Left colon (tissue), 2 donors: Measurements from ENCODE around the gene ZNF71. TPM values are rescaled to one million over a fixed set of nuclear protein-coding genes. Genes with fewer than 3 reads are reported as not detected.

Source experiments
- ATAC-seq: fragments of 200-7000 bp; cut with Tn5 transposase; one replicate; pipeline ENCODE4 v1.9.1; 2020; ENCODE audit warnings: mild to moderate bottlenecking, moderate library complexity
- DNase-seq, 2 donors: peaks; one replicate each; pipeline ENCODE4 v3.0.0-alpha.2; 2020
- intact Hi-C, 2 donors: fragments of 100-400 bp; cut with DNase I in 1 of 2; cut with micrococcal nuclease in 1 of 2; formaldehyde crosslinking; loops; one replicate each; pipeline versions ENCODE4 v1.11.2 to v1.14.0; 2022; cut with DNase I, micrococcal nuclease
- long read RNA-seq: library from polyadenylated mRNA; unstranded; transcript quantifications from one replicate; pipeline ENCODE4 v2.0.0, GENCODE V29; 2021
- total RNA-seq, 2 donors: library from RNA; stranded (reverse); fragmentation: NEBNext Ultra II Directional; extraction: Animal tissue kit (Norgen Biotek cat#: 25700); gene quantifications; one replicate each; pipeline ENCODE4 v1.2.1, GENCODE V29; 2021
- donor health status: DM: no; HTN: no; CAD: no.
- donor health status: DM: yes; HTN: yes; CAD: no.

The ZNF71 gene
- total RNA-seq = 1 to 10 TPM; 2.1 to 3.8 TPM
- long read RNA-seq, full-length matches to known transcripts = 7 of 9 reads
- long read RNA-seq, partial matches to known transcripts = 1 of 9 reads
- long read RNA-seq, other reads (novel, unspliced or antisense) = 1 of 9 reads

DNA sequence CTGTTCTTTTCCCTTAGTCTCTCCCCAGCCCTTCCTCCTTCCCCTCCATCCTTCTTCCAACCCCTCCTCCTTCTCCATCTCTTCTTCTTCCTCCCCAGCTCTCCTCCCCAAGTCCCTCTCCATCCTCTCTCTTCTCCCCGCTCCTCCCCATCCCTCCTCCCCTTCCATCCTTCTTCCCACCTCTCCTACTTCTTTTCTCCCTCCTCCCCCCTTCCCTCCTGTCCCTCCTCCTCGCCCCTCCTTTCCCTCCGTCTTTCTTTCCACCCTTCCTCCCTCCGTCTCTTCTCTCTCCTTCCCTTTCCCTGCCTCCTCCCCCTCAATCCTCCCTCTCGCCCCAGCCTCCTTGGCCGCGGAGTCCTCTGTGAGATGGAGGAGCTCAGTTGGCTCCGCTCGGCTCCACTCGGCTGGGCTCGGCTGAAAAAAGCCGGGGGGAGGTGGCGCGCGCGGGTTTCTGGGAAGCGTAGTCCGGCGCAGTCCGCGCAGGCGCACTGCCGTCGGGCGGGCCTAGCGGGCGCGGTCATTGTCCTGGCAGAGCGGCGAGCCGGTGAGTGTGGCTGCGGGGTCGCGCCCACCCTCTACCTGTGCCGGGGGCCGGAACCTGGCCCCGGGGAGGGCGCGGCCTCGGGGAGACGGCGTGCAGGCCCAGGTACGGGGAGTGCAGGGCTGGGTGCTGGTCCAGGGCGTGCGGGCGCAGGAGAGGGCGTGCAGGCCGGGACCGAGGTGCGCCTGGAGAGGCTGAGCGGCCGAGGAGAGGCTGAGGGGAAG, at the start of gene ZNF71:
Gene ZNF71 (plus strand): TSS at position 520 of the 765 bp plus-strand sequence. CDS start 6,257 bp downstream, outside the sequence.
- ATAC-seq = peak; percentile 99
- intact Hi-C loops = no loop called here
- peak; percentile 84 to 93 for DNase-seq

DNA sequence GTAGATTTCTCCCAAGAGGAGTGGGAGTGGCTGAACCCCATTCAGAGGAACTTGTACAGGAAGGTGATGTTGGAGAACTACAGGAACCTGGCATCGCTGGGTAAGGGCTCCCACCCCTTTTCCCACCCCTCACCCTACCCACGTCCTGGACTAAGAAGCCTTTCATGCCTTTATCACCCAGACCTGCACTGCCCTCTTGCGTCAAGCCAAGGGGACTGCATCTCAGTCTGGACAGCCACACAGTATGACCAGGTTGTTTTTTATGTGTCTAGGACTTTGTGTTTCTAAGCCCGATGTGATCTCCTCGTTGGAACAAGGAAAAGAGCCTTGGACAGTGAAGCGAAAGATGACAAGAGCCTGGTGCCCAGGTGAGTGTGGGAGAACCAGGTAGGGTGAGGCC, 47.6 kb upstream of the ZNF71 start:
- DNase-seq = no peak

DNA sequence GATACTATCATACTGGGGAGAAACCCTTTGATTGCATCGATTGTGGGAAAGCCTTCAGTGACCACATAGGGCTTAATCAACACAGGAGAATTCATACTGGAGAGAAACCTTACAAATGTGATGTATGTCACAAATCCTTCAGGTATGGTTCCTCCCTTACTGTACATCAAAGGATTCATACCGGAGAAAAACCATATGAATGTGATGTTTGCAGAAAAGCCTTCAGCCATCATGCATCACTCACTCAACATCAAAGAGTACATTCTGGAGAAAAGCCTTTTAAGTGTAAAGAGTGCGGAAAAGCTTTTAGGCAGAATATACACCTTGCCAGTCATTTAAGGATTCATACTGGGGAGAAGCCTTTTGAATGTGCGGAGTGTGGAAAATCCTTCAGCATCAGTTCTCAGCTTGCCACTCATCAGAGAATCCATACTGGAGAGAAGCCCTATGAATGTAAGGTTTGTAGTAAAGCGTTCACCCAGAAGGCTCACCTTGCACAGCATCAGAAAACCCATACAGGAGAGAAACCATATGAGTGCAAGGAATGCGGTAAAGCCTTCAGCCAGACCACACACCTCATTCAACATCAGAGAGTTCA, 40.7 kb upstream of the ZNF71 start:
- ATAC-seq (no peak), DNase-seq (no peak)
- intact Hi-C loops = no loop called here

More for the DNA sequence above, 47.6 kb upstream of the ZNF71 start:
- ATAC-seq = no peak
- intact Hi-C loops = no loop called here

- DNase-seq = no peak
- ATAC-seq = no peak
- intact Hi-C loops = no loop called here
Measured at GRCh38 chr19:56562766-56563165, 32.3 kb upstream of the ZNF71 start.

GRCh38 chr19:56566904-56567273, 28.2 kb upstream of the ZNF71 start:
- intact Hi-C loops = no loop called here
- peak; percentile 45 to 63 for DNase-seq
- ATAC-seq = peak; percentile 55

DNA sequence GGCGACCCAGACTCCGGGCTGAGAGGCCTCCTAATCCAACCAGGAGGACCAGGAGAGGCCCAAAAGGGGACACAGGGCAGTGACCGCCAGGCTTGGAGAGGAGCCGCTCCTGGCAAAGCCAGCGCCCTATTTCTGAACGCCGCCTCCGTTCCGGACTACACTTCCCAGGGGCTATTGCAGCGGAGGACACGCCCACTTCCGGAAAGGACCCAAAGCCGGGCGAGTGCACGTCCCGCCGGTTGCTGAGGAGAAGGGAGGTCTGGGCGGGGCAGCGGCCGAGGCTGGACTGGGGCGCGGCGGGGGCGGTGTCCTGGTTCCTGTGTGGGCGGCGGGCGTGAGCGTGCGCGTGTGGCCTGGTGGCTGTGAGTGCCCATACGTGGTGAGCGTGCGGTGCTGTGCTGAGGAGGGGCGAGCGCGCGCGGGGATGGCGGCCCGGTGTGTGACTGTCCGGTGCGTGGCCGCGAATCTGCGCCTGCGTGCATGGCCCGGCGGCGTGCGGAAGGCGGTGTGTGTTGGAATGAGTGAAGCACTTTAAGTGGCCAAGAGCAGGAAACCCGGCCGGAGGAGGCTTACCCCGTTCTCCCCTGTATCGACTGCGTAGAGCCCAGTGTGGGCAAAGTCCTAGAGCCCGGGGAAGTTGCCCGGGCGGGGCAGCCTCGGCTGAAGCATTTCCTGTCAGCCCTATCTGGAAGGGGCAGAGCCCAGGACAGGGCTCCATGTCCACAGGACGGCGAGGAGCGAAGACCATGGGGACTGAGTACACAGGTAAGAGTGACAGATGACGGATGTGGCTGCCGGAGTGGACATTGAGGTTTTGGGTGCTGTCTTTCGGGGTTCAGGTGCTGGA, 27.6 kb upstream of the ZNF71 start, which contains the start of gene ZNF470:
Gene ZNF470 (plus strand): TSS at position 195 of the 847 bp plus-strand sequence. CDS start 2,844 bp downstream, outside the sequence.
- peak; percentile 98 for ATAC-seq
- DNase-seq = peak; percentile 97
- intact Hi-C loops = no loop called here

DNA sequence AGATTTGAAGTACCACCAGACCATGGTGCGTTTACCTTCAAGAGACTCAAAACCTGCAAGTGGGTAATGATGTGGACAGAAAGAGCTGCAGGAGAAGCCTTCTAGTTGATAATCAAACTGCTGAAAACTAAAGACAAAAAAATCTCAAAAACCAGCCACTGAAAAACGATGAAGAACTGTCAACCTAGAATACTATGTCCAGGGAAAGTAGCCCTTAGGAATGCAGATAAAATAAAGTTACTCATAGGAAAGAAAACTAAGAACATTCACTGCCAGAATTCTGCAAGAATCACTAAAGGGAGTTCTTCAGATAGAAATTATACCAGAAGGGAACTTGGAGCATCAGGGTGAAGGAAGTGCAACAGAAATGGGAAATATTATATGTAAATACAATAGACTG, 22.5 kb upstream of the ZNF71 start:
- DNase-seq (no peak), ATAC-seq (no peak)
- intact Hi-C loops = no loop called here

- ATAC-seq (no peak), DNase-seq (no peak)
- intact Hi-C loops = no loop called here
Measured at GRCh38 chr19:56573914-56574313, 21.2 kb upstream of the ZNF71 start.

GRCh38 chr19:56577719-56578602, 17.1 kb upstream of the ZNF71 start:
- intact Hi-C loops = no loop called here
- DNase-seq (no peak), ATAC-seq (no peak)

DNA sequence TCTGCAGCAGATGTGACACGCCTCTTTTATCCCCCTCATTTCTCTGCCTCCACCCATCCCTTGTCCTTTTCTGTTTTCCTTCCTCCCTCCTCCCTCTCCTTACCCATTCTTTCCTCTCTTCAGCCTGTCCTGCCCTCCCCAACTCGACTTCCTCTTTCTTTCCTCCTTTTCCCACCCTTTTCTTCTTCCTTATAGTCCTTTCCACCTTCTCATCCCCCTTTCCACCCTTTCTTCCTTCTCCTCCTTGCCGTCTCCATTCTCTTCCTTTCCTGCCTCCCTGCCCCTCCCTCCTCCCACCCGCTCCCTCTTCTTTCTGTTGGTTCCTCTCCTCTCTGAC, 688 bp upstream of the ZNF71 start:
- intact Hi-C loops = no loop called here
- no peak for DNase-seq
- no peak for ATAC-seq

DNA sequence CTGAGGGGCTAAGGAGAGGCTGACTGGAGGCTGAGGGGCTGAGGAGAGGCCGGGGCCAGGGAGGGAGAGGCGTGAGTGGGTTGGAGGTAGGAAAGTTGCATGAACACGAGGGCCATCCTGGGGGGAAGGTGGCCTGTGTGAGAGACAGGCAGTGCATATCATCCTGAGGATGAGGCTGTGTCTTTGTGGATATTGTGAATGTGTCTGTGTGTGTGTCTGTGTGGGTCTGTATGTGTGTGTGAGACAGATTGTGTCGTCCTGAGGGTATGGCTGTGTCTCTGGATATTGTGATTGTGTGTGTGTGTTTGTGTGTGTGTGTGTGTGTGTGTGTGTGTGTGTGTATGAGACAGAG, 422 bp downstream of the ZNF71 start:
- intact Hi-C loops = no loop called here
- peak; percentile 41 for ATAC-seq
- no peak for DNase-seq

DNA sequence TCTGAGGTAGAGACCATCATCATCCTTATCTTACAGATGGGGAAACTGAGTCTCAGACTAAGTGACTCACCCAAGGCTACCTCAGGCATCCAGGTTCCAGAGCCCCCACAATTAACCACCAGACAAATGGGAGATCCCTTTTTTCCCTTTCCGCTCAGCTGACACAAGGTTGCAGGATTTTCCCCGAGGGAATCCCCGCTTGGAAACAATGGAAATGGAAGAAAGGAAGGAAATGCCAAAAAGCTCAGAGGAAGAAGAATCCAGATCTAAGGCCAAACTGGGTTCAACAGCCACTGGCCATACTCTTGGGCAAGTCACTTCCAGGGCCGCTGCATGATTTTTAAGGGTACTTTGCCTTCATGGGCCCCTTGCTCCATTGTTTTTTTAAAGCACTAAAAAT, 1.6 kb downstream of the ZNF71 start:
- ATAC-seq = no peak
- no peak for DNase-seq
- intact Hi-C loops = no loop called here

DNA sequence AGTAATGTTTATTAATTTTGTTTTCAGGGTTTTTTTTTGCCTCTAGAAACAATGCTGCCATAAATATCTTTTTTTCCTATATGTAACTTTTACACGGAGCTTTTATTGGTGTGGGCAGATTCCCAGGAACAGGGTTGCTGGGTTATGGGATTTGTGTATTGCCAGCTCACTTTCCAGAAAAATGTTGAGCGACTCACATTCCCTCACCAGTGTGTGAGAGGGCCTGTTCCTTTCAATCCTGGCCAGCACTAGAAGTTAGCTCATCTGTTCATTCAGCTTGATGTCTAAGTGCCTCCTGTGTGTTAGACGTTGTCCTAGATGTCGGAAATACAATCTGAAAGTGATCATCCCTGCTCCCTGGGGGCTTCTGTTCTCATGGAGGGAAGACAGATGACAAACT, 2.6 kb downstream of the ZNF71 start:
- no peak for DNase-seq
- no peak for ATAC-seq
- intact Hi-C loops = no loop called here

DNA sequence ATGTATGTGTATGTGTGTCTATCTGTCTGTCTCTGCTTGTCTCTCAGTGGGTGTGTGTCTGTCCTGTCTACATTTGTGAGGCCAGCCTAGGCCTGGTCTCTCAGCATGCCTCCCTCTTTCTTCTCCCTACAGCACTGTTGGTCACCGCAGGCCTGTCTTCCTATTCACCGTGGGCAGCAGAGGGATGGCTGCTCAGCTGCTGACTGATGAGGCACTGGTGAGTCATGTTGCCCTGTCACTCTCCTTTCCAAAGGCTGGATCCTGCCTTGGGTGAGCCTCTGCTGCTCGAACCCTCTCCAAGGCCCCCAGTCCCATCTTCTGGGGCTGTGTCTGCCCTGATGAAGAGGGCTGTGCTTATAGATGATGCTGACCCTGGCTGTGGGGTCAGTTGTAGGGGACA, 6.3 kb downstream of the ZNF71 start:
- DNase-seq = no peak
- no peak for ATAC-seq
- intact Hi-C loops = no loop called here

DNA sequence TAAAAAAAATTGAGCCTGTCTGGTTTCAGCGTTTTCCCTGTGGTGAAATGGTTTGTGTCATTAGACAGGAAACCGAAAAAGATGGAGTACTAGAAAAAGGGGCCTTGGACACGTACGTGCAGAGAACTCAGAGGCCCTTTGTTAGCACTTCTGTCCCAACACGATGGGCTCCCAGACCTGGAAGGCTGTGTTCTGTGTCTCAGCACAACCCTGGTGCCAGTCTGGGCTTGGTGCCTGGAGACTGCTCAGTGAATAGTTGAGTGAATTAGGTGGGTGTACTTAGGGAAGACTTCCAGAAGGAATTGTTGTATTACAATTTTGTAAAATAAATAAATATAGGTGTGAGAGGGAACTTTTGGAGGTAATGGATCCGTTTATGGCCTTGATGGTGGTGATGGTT, 8.7 kb downstream of the ZNF71 start:
- ATAC-seq (no peak), DNase-seq (no peak)
- intact Hi-C loops = no loop called here

GRCh38 chr19:56608274-56608964, 13.3 kb downstream of the ZNF71 start:
- ATAC-seq (no peak), DNase-seq (no peak)
- intact Hi-C loops = no loop called here

GRCh38 chr19:56611288-56611687, 16.2 kb downstream of the ZNF71 start:
- ATAC-seq (no peak), DNase-seq (no peak)
- intact Hi-C loops = no loop called here

- DNase-seq = no peak
- intact Hi-C loops = no loop called here
- no peak for ATAC-seq
Measured at GRCh38 chr19:56612737-56613136, 17.6 kb downstream of the ZNF71 start.
